ENCODE results near the gene AMOTL2.

The AMOTL2 gene

DNA sequence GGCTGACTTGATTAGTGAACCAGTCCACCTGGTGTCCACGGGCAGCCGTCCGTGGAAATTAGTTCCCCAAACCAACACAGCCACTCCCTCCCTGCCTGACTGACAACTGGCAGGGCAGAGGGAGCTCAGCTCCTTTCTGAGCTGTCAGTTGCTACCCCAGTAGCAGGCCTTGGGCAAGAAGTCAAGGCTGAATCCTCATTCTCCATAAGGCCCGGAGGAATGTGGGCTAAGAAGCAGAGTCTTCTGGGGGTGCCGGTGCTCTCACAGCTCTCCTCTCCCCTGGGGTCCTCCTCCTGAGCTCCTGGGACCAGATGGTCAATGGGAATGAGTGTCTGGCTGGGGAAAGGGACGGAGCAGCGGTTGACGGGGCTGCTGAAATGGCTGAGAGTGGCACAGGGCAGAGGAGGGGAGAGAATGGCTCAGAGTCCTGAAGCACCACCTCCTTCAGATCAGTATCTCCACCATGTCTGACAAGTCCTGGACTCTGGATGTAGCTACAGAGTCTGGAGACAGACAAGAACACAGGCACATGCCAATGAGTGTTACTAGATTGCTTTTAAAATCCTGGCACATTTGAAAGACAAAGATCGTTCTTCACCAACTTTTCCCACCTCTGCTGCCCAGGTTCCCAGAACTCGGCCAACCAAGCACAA is 16.9 kb downstream of the AMOTL2 start:
- Mint-ChIP-seq H3K36me3 (ENCODE audit: low read depth) (no peaks in the 10 kb centered on the region), H3K4me3 (no peak overlapping the region), H3K27ac (no peak overlapping the region), H3K4me1 (ENCODE audit: low read depth) (no peaks in the 10 kb centered on the region), H3K27me3 (peaks cover 3% of the 10 kb centered on the region), H3K9me3 (no peaks in the 10 kb centered on the region)
- intact Hi-C loops (cut with micrococcal nuclease): no loop called here

DNA sequence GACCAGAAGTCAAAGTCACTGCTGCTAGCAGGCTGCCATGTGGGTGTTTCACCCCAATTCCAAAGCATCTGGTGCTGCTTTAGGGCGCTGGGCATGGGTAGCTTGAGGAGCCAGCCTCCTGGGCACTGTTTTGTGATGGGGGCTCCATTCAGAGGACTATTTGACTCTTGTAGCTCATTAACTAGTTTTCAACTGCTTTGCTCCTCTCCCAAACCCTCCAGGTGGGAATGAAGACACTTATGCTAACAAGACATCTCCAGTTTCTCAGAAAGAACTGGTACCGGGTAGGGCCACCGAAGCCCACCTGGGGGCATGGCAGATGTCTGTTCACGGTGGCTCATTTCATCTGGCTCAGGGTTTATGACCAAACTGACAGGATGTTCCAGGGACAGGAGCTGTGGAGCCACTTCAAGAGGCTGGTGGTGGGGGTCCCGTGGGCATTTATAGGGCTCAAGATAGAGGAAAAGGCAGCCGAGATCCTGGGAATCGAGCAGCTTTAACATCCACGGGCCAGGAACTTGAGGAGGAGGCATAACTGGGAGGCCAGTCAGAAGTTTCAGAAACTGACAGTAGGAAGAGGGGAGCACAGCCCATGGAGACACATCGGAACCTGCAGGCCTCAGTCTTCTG is 17.7 kb downstream of the AMOTL2 start:
- Mint-ChIP-seq H3K4me3 (no peak overlapping the region), H3K27ac (no peak overlapping the region), H3K9me3 (no peaks in the 10 kb centered on the region), H3K36me3 (ENCODE audit: low read depth) (no peaks in the 10 kb centered on the region), H3K27me3 (peaks cover 1% of the 10 kb centered on the region), H3K4me1 (ENCODE audit: low read depth) (no peaks in the 10 kb centered on the region)
- intact Hi-C loops (cut with micrococcal nuclease): no loop called here

DNA sequence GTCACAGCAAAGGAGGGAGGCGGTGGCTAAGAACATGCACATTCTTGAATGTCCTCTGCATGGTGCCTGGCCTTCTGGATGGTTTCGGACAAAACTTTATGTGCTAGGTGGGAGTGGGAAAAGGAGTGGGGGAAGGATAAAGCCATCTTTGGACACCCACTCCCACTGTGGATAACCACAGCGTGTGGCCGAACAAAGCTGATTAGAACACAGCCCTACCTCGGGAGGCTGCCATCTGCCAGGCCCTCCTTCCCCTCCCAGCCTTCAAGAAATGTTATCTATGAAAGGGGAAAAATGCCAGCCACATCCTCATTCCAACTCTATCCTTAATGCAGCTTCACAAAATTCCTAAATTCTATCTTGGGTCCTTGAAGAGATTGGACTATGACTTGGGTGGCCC is 18.8 kb downstream of the AMOTL2 start:
- intact Hi-C loops (cut with micrococcal nuclease): no loop called here
- Mint-ChIP-seq H3K4me3 (no peak overlapping the region), H3K4me1 (ENCODE audit: low read depth) (no peaks in the 10 kb centered on the region), H3K9me3 (no peaks in the 10 kb centered on the region), H3K27ac (no peak overlapping the region), H3K27me3 (peaks cover 1% of the 10 kb centered on the region), H3K36me3 (ENCODE audit: low read depth) (no peaks in the 10 kb centered on the region)

- no peaks in the 10 kb centered on the region for H3K9me3 Mint-ChIP-seq
- H3K36me3 Mint-ChIP-seq (ENCODE audit: low read depth): no peaks in the 10 kb centered on the region
- H3K27ac Mint-ChIP-seq: no peak overlapping the region
- intact Hi-C loops (cut with micrococcal nuclease): no loop called here
- H3K4me3 Mint-ChIP-seq: no peak overlapping the region
- H3K4me1 Mint-ChIP-seq (ENCODE audit: low read depth): no peaks in the 10 kb centered on the region
- peaks cover 1% of the 10 kb centered on the region for H3K27me3 Mint-ChIP-seq
Measured at GRCh38 chr3:134354612-134355251, 19.5 kb downstream of the AMOTL2 start.

DNA sequence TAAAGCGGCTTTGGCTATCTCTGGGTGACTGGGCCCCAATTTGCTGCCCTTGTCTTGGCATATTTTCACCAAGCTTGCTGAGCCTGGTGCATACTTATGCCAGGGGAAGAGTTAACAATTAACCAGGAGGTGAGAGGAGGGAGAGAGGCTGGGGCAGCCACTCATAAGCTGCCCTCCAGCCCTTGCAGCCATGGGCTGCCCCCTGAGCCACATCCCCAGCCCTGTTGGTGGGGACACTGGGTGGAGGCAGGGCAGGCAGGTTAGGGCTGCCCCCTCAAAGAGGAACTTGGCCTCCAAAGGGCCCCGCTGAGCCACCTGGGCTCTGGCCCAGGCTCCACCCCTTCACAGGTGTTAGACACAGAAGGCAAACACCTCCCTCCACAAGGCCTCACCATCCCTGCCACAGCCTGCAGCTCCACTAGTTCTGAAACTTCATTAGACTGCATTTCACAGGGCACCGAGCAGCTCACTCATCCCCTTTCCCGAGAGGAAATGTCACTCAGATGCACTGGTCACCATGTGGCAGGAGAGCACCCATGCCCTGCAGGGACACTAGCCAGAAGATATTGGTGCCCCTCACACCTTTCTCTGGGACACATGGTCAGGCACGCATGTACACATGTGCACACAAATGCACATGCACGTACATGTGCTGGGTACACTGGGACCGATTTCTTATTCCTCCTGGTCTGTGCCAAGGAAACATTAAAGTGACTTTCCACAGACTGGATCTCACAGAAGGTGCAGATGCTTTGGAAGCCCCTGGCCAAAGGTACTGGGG is 20.2 kb downstream of the AMOTL2 start:
- H3K4me1 Mint-ChIP-seq (ENCODE audit: low read depth): no peaks in the 10 kb centered on the region
- no peaks in the 10 kb centered on the region for H3K36me3 Mint-ChIP-seq (ENCODE audit: low read depth)
- no peak overlapping the region for H3K27ac Mint-ChIP-seq
- H3K4me3 Mint-ChIP-seq: no peak overlapping the region
- peaks cover 1% of the 10 kb centered on the region for H3K27me3 Mint-ChIP-seq
- no peaks in the 10 kb centered on the region for H3K9me3 Mint-ChIP-seq
- intact Hi-C loops (cut with micrococcal nuclease): no loop called here

GRCh38 chr3:134353171-134353825 is 20.9 kb downstream of the AMOTL2 start:
- peaks cover 1% of the 10 kb centered on the region for H3K27me3 Mint-ChIP-seq
- H3K4me3 Mint-ChIP-seq: no peak overlapping the region
- H3K36me3 Mint-ChIP-seq (ENCODE audit: low read depth): no peaks in the 10 kb centered on the region
- intact Hi-C loops (cut with micrococcal nuclease): no loop called here
- H3K4me1 Mint-ChIP-seq (ENCODE audit: low read depth): no peaks in the 10 kb centered on the region
- H3K27ac Mint-ChIP-seq: no peak overlapping the region
- no peaks in the 10 kb centered on the region for H3K9me3 Mint-ChIP-seq

DNA sequence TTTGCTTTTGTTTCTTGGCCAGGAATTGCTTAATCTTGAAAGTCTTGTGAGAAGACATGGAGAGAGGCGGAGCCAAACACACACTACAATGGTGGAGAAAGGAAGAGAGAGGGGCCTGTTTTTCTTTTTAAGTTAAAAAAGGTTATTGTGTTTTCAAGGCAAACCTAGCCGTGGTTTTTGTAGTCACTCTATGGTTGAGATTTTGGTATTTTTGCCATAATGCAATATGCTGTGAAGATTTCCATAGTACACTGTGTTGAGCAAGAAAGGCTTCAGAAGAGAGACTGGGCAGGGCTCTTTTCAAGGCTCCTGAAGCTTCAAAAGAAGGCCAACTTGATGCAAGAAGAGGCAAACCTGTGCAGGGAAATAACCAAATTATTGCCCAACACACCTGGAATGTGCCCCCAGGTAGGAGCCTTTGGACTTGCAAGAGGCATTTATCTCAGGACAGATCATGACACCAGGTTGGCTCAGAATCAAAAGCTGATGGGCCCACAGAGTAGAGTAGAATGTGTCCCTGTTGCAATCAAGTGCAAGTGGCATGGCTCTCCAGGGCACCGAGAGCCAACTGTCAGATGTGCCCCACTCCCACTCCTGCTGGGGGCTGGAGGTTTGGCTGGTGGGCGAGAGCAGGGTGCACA is 22.1 kb downstream of the AMOTL2 start:
- H3K9me3 Mint-ChIP-seq: no peaks in the 10 kb centered on the region
- intact Hi-C loops (cut with micrococcal nuclease): no loop called here
- H3K4me1 Mint-ChIP-seq (ENCODE audit: low read depth): no peaks in the 10 kb centered on the region
- no peaks in the 10 kb centered on the region for H3K36me3 Mint-ChIP-seq (ENCODE audit: low read depth)
- H3K4me3 Mint-ChIP-seq: no peak overlapping the region
- H3K27me3 Mint-ChIP-seq: no peaks in the 10 kb centered on the region
- H3K27ac Mint-ChIP-seq: no peak overlapping the region

DNA sequence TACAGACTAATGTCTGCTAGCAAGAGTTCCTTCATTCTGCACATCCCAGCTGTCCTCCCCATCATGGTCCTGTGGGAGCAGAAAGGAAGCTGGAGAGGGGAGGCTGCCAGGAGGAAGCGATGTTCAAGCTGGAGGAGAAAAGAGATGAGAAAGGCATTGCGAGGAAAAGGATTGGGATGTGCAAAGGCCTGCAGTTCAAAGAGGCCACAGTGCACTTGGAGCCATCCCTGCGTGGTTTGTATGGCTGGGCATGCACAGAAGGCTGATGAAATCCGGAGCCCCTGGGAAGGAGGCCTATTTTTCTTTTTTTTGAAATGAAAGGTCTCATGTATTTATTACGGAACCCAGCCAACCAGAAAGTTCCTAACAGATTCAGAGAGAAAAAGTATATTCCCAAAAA is 22.8 kb downstream of the AMOTL2 start:
- H3K36me3 Mint-ChIP-seq (ENCODE audit: low read depth): no peaks in the 10 kb centered on the region
- intact Hi-C loops (cut with micrococcal nuclease): no loop called here
- H3K9me3 Mint-ChIP-seq: peaks cover 6% of the 10 kb centered on the region
- H3K4me3 Mint-ChIP-seq: no peak overlapping the region
- no peak overlapping the region for H3K27ac Mint-ChIP-seq
- no peaks in the 10 kb centered on the region for H3K27me3 Mint-ChIP-seq
- H3K4me1 Mint-ChIP-seq (ENCODE audit: low read depth): no peaks in the 10 kb centered on the region

DNA sequence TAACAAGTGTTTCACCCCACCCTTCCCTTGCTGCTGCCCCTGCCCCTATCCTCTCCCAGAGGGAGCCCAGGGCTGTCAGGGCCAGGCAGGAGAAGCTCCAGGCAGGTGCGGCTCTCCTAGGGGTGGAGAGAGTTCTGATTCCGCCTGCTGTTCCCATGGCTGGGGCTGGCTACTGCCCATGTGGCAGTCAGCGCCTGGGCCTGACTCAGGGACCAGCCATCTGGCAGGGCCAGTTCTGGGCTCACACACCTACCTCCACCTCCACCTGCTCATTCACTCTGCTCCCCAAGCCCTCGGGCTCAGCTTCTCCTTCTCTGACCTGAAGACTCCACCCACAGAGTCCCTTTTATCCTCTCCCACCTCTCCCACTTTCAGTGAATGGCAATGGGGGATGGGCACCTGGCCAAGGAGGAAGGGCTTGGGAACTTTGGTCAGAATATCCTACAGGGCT is 23.4 kb downstream of the AMOTL2 start:
- Mint-ChIP-seq H3K36me3 (ENCODE audit: low read depth) (no peaks in the 10 kb centered on the region), H3K27me3 (no peaks in the 10 kb centered on the region), H3K27ac (no peak overlapping the region), H3K4me3 (no peak overlapping the region), H3K9me3 (peaks cover 8% of the 10 kb centered on the region), H3K4me1 (ENCODE audit: low read depth) (no peaks in the 10 kb centered on the region)
- intact Hi-C loops (cut with micrococcal nuclease): no loop called here

GRCh38 chr3:134350266-134350665 is 24.0 kb downstream of the AMOTL2 start:
- Mint-ChIP-seq H3K27ac (no peak overlapping the region), H3K36me3 (ENCODE audit: low read depth) (no peaks in the 10 kb centered on the region), H3K27me3 (no peaks in the 10 kb centered on the region), H3K9me3 (peaks cover 8% of the 10 kb centered on the region), H3K4me3 (no peak overlapping the region), H3K4me1 (ENCODE audit: low read depth) (no peaks in the 10 kb centered on the region)
- intact Hi-C loops (cut with micrococcal nuclease): no loop called here

GRCh38 chr3:134348524-134348923 is 25.7 kb downstream of the AMOTL2 start:
- no peaks in the 10 kb centered on the region for H3K36me3 Mint-ChIP-seq (ENCODE audit: low read depth)
- H3K4me1 Mint-ChIP-seq (ENCODE audit: low read depth): no peaks in the 10 kb centered on the region
- H3K9me3 Mint-ChIP-seq: peaks cover 8% of the 10 kb centered on the region
- no peaks in the 10 kb centered on the region for H3K27me3 Mint-ChIP-seq
- intact Hi-C loops (cut with micrococcal nuclease): no loop called here
- H3K27ac Mint-ChIP-seq: no peak overlapping the region
- H3K4me3 Mint-ChIP-seq: no peak overlapping the region

DNA sequence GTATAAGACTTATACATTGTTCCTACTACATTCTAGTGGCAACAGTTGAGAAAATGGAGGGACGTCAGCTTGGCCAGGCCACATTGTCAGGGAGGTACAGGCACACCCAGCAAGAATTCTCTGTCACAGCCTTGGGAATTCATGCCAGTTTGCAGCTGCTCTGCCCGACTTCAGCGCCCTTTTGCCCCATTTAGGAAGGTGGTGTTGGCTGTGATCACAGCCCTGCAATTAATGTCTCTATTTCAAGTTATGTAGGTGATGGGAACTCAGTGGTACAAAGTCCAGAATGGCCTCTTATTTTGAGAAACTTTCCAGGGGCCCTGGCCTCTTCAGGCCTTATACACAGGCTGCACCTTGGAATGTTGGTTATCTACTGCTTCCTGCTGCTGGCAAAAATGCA is 26.7 kb downstream of the AMOTL2 start:
- no peaks in the 10 kb centered on the region for H3K4me1 Mint-ChIP-seq (ENCODE audit: low read depth)
- peaks cover 8% of the 10 kb centered on the region for H3K9me3 Mint-ChIP-seq
- H3K27me3 Mint-ChIP-seq: no peaks in the 10 kb centered on the region
- intact Hi-C loops (cut with micrococcal nuclease): no loop called here
- no peak overlapping the region for H3K4me3 Mint-ChIP-seq
- no peaks in the 10 kb centered on the region for H3K36me3 Mint-ChIP-seq (ENCODE audit: low read depth)
- no peak overlapping the region for H3K27ac Mint-ChIP-seq

- intact Hi-C loops (cut with micrococcal nuclease): no loop called here
- no peaks in the 10 kb centered on the region for H3K36me3 Mint-ChIP-seq (ENCODE audit: low read depth)
- H3K27me3 Mint-ChIP-seq: no peaks in the 10 kb centered on the region
- H3K27ac Mint-ChIP-seq: no peak overlapping the region
- peaks cover 8% of the 10 kb centered on the region for H3K9me3 Mint-ChIP-seq
- no peak overlapping the region for H3K4me3 Mint-ChIP-seq
- H3K4me1 Mint-ChIP-seq (ENCODE audit: low read depth): no peaks in the 10 kb centered on the region
Measured at GRCh38 chr3:134346744-134347143, 27.5 kb downstream of the AMOTL2 start.
